Spleen (tissue), 11 donors: ENCODE measurements around the gene TRAF7. TPM values are rescaled to one million over a fixed set of nuclear protein-coding genes. Genes with fewer than 3 reads are reported as not detected.

Experiments
- DNase-seq: peaks from one replicate; pipeline ENCODE4 v3.0.0-alpha.2; 2020
- H3K27ac ChIP-seq, 8 donors: fragments of 200-600 bp; sonication (generic) in 7 of 8; 1 replicate in 4 of 8; 2 replicates in 4 of 8; pipeline versions ENCODE4 v1.5.0 to v1.8.0; 2016 to 2021; ENCODE audit warnings: inconsistent platforms in 4 of 8, mild to moderate bottlenecking in 4 of 8, moderate library complexity in 1 of 8
- H3K27me3 ChIP-seq, 7 donors: fragments of 200-600 bp; sonication (generic) in 6 of 7; replicated peaks in 1 of 7; 1 replicate in 4 of 7; 2 replicates in 3 of 7; pipeline versions ENCODE4 v1.5.0 to v1.8.0; 2016 to 2021; ENCODE audit warnings: inconsistent platforms in 3 of 7, mild to moderate bottlenecking in 1 of 7
- H3K36me3 ChIP-seq, 6 donors: fragments of 200-600 bp; sonication (generic) in 5 of 6; 1 replicate in 4 of 6; 2 replicates in 2 of 6; pipeline versions ENCODE4 v1.5.0 to v1.8.0; 2016 to 2021; ENCODE audit warnings: inconsistent platforms in 2 of 6
- H3K4me1 ChIP-seq, 6 donors: fragments of 200-600 bp; sonication (generic) in 5 of 6; 1 replicate in 3 of 6; 2 replicates in 3 of 6; pipeline versions ENCODE4 v1.5.0 to v1.8.0; 2016 to 2021; ENCODE audit warnings: inconsistent platforms in 3 of 6
- H3K4me3 ChIP-seq, 8 donors: fragments of 200-600 bp; sonication (generic) in 7 of 8; 1 replicate in 4 of 8; 2 replicates in 4 of 8; pipeline versions ENCODE4 v1.5.0 to v1.8.0; 2016 to 2021; ENCODE audit warnings: inconsistent platforms in 4 of 8, mild to moderate bottlenecking in 4 of 8, moderate library complexity in 2 of 8
- H3K9me3 ChIP-seq, 8 donors: fragments of 200-600 bp; sonication (generic) in 7 of 8; 1 replicate in 4 of 8; 2 replicates in 4 of 8; pipeline versions ENCODE4 v1.5.0 to v1.8.0; 2016 to 2021; ENCODE audit warnings: inconsistent platforms in 4 of 8
- CTCF ChIP-seq, 11 experiments: fragments of 200-600 bp in 7 of 11; fragments of 450-650 bp in 4 of 11; sonication (generic) in 4 of 11; IDR thresholded peaks in 8 of 11; conservative IDR thresholded peaks in 3 of 11; 1 replicate in 7 of 11; 2 replicates in 4 of 11; pipeline versions ENCODE4 v1.4.0 to v1.8.0; 2016 to 2021; ENCODE audit warnings: antibody characterized with exemption in 11 of 11, inconsistent platforms in 4 of 11, mild to moderate bottlenecking in 1 of 11
- POLR2A ChIP-seq, 3 donors: fragments of 450-650 bp; IDR thresholded peaks; one replicate each; pipeline ENCODE4 v1.5.1; 2017; ENCODE audit warnings: antibody characterized with exemption in 3 of 3, mild to moderate bottlenecking in 1 of 3
- POLR2AphosphoS5 ChIP-seq, 3 donors: sonication (generic); formaldehyde crosslinking; IDR thresholded peaks; one replicate each; pipeline ENCODE4 v1.5.1; 2017; ENCODE audit warnings: antibody characterized with exemption in 3 of 3
- WGBS, 5 donors: extraction: QIAGEN DNeasy Blood & Tissue Kit in 3 of 5; methylation state at CpG; one replicate each; pipeline versions ENCODE4 v1.1.5 to v1.1.7; 2013 to 2018; 5-methylcytosine and 5-hydroxymethylcytosine counted together
- intact Hi-C: fragments of 100-400 bp; cut with DNase I; formaldehyde crosslinking; loops from one replicate; pipeline ENCODE4 v1.15.0; 2023; ENCODE audit warnings: low total_unique reads
- polyA plus RNA-seq, 3 donors: library from polyadenylated mRNA; stranded (reverse); fragments of 200-250 nt; gene quantifications; one replicate each; pipeline ENCODE4 v1.2.1, GENCODE V29; 2013
- total RNA-seq, 7 donors: library from RNA; depleted of rRNA in 3 of 7; stranded (reverse); fragments of >200 nt in 3 of 7; fragmentation: NEBNext Ultra II Directional in 4 of 7; extraction: Animal tissue kit (Norgen Biotek cat#: 25700) in 4 of 7; gene quantifications; one replicate each; pipeline versions ENCODE4 v1.1.0 to v1.2.1, GENCODE V29; 2016 to 2021
- donor health status: healthy with polysubstance abuse.
- donor health status: DM: no; HTN: no; CAD: no; lungs with moderate emphysema.
- donor health status: DM: no; HTN: no; CAD: no.
- donor health status: Bipolar disorder and iron deficiency.
- donor health status: healthy.
- donor health status: DM: no; HTN: no; CAD: no.
- donor health status: DM: yes; HTN: yes; CAD: no.

Gene TRAF7
- total and polyA plus RNA-seq, 10 donors = 22.0 to 63.9 (median 44.1) TPM

DNA sequence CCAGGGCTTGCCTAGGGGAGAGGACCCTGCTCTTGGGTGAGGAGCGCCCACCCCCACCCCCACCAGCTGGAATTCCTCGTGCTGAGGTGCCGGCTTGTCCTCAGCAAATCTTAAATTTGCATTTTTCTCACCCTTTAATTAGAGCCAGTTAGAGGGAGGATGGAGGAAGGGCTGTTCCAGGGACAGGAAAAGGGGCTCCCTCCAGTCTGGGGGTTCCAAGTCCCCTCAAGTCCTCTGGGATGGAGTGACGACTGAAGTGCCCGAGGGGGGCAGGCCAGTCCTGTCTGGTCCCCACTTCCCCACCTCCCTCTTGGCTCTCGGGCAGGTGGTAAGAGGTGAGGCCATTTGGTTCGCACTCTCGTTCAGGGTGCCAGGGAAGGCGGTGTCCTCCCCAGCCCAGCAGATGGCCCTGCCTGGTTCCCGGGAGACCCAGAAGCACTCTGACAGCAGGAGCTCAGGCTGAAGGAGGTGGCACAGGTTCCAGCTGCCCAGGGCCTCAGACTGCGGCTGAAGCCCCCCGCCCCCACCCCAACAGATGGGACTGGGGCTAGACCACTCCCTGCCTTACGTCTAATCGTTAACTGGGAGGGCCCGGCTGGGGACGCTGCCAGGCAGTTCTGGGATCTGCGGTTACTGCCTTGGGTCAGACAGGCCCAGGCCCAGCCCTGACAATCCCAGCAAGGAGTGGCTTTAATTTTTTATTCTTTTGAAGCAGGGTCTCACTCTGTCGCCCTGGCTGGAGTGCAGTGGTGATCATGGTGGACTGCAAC lies 5.0 kb upstream of the TRAF7 start:
- 40 to 72% (median 65%) methylated on average over 16 to 18 of the region's 18 CpGs for WGBS, 5 donors

DNA sequence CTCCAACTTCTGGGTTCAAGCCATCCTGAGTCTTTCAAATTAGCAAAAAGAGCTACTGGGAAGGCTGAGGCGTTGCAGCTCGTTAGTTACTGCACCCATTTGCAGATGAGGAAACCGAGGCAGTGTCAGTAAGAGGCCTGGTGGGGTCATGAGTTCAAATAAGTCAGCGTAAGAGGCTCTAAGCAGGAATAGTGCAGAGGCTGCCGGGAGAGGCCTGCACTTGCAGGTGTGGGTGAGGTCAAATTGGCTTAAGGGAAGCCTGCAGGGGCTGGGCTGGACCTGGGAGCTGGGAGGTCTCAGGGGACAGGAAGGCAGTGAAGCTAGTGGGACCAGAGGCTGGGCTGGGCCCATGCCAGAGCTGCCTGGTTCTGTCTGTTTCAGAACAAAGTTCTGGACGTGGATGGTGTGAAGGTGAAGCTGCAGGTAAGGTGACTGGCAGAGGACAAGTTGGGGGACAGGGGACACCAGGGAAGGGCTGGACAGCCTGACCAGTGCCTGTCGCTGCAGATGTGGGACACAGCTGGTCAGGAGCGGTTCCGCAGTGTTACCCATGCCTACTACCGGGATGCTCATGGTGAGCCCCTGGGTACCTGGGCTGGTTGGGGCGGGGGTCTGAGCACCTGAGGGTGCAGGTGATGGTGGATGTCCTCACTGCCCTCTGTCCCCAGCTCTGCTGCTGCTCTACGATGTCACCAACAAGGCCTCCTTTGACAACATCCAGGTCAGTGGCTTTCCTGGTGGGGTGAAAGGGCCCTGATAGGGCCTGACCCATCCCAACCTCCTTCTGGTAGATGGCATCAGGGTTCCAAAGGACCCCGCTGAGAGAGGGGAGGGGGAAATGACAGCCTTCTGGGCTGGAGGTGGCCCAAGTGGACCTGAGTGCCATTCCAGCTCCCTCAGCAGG lies 4.1 kb upstream of the TRAF7 start:
- no peak overlapping the region for H3K4me3 ChIP-seq
- WGBS, 5 donors = 64 to 82% (median 79%) methylated on average over 7 to 13 of the region's 13 CpGs

More for the DNA sequence above, 5.0 kb upstream of the TRAF7 start:
- intact Hi-C loops = loop anchor here (5.0 kb wide), 1 partner anchor 123 kb away; the partner anchor contains the start of gene NHERF2
- peaks cover 0 to 35% (median 9%) of the 10 kb centered on the region in 6 donors for H3K36me3 ChIP-seq
- H3K9me3 ChIP-seq = no peaks in the 10 kb centered on the region
- H3K4me1 ChIP-seq = peaks cover 45 to 77% (median 72%) of the 10 kb centered on the region in 6 donors
- H3K27ac ChIP-seq = no peak overlapping the region
- peak; percentile 68 for DNase-seq
- peaks cover 0 to 21% (median 0%) of the 10 kb centered on the region in 7 donors for H3K27me3 ChIP-seq
- no peak for TF ChIP-seq POLR2A (IDR thresholded peaks at IDR 0.05)
- TF ChIP-seq POLR2AphosphoS5 (IDR thresholded peaks at IDR 0.05) = no peak
- TF ChIP-seq CTCF (IDR thresholded peaks at IDR 0.05 in 8 of 11, conservative IDR thresholded peaks at IDR 0.05 in 3 of 11) = no peak
- H3K4me3 ChIP-seq = no peak overlapping the region

DNA sequence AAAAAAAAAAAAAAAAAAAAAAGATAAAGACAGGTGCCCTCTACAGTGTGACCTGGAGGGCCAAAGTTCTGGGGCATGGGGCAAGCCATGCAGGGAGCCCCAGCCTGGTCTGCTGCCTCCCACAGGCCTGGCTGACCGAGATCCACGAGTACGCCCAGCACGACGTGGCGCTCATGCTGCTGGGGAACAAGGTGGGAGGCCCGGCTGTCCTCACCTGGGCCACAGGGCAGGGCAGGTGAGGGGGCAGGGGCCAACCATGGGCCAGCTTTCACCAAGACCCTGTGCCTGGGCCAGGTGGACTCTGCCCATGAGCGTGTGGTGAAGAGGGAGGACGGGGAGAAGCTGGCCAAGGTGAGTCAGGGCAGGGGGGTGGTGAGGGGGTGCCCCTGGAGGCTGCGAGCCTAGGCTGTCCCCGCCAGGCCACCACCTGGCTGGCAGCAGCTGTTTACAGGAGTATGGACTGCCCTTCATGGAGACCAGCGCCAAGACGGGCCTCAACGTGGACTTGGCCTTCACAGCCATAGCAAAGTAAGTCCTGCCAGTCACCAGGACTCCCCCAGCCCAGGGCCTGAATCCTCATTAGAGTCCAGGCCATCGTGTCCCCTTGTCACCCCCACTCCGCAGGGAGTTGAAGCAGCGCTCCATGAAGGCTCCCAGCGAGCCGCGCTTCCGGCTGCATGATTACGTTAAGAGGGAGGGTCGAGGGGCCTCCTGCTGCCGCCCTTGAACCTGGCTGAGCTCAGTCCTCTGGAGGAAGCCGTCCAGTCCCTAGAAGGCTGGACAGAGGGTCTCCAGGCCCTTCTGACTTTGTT lies 2.7 kb upstream of the TRAF7 start:
- H3K4me1 ChIP-seq = peaks cover 55 to 91% (median 88%) of the 10 kb centered on the region in 6 donors
- H3K27ac ChIP-seq = peak overlapping the region; percentile 31 to 95 (median 88)
- TF ChIP-seq POLR2AphosphoS5 (IDR thresholded peaks at IDR 0.05) (peak; percentile 26 to 65 (median 32)), POLR2A (IDR thresholded peaks at IDR 0.05) (no peak), CTCF (IDR thresholded peaks at IDR 0.05 in 8 of 11, conservative IDR thresholded peaks at IDR 0.05 in 3 of 11) (no peak)
- H3K4me3 ChIP-seq = peak overlapping the region; percentile 34 to 91 (median 84)
- intact Hi-C loops = loop anchor here (5.0 kb wide), 1 partner anchor 126 kb away; the partner anchor contains the start of gene NHERF2
- no peaks in the 10 kb centered on the region for H3K9me3 ChIP-seq
- peak; percentile 83 for DNase-seq
- WGBS, 5 donors = 37 to 54% (median 46%) methylated on average over 9 to 25 of the region's 25 CpGs
- H3K27me3 ChIP-seq = peaks cover 0 to 18% (median 0%) of the 10 kb centered on the region in 7 donors
- peaks cover 0 to 39% (median 9%) of the 10 kb centered on the region in 6 donors for H3K36me3 ChIP-seq

More for the DNA sequence above, 4.1 kb upstream of the TRAF7 start:
- Histone ChIP-seq H3K4me1 (peaks cover 45 to 82% (median 77%) of the 10 kb centered on the region in 6 donors), H3K9me3 (no peaks in the 10 kb centered on the region), H3K36me3 (peaks cover 0 to 35% (median 9%) of the 10 kb centered on the region in 6 donors), H3K27me3 (peaks cover 0 to 21% (median 0%) of the 10 kb centered on the region in 7 donors), H3K27ac (peak overlapping the region in 1 of 8 donors; percentile 45)
- intact Hi-C loops = loop anchor here (5.0 kb wide), 1 partner anchor 124 kb away; the partner anchor contains the start of gene NHERF2
- no peak for TF ChIP-seq POLR2A (IDR thresholded peaks at IDR 0.05)
- peak in 2 of 3 donors; percentile 42 to 61 for TF ChIP-seq POLR2AphosphoS5 (IDR thresholded peaks at IDR 0.05)
- peak; percentile 74 for DNase-seq
